HG03565 (cell line): Measurements from ENCODE around the gene HSDL1.
"Not testable (repeated sequence)": the region's sequence is repeated elsewhere in the genome, so short reads cannot be mapped to it uniquely, and the experiment has no call there.

Experiments
- ATAC-seq: cut with Tn5 transposase; IDR thresholded peaks from one replicate; pipeline ENCODE4 v1.9.1; 2021; ENCODE audit warnings: mild to moderate bottlenecking, moderate library complexity; ENCODE audit not compliant: unreplicated experiment

The HSDL1 gene

DNA sequence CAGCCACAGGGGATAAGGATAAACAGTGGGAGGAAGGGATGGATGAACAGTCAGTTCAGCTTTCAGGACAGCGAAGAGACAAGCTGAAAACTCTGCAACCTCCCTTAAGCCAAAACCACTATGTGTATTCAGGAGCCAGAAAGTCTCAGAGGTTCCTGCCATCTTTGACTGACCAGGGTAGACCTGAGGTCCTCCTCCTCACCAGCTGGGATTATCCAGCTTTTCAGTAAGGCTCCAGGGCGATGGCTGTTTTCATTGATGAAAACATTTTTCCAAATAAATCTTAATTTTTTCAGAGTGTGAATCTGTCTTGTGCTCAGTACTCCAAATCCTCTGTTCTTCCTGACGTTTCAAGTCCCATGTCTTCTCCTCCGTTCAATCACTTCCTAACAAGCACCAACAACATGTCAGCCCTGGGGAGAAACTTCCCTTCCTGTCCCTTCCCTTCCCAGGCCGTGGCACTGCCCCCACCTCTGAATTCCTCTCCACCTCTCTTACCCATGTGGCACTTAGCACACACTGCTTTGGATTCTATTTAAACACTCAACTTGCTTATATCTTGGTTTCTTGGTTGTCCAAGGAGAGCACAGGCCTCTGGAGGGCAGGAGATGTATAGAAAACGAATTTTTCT lies 5.2 kb downstream of the HSDL1 start:
- ATAC-seq, result no peak

DNA sequence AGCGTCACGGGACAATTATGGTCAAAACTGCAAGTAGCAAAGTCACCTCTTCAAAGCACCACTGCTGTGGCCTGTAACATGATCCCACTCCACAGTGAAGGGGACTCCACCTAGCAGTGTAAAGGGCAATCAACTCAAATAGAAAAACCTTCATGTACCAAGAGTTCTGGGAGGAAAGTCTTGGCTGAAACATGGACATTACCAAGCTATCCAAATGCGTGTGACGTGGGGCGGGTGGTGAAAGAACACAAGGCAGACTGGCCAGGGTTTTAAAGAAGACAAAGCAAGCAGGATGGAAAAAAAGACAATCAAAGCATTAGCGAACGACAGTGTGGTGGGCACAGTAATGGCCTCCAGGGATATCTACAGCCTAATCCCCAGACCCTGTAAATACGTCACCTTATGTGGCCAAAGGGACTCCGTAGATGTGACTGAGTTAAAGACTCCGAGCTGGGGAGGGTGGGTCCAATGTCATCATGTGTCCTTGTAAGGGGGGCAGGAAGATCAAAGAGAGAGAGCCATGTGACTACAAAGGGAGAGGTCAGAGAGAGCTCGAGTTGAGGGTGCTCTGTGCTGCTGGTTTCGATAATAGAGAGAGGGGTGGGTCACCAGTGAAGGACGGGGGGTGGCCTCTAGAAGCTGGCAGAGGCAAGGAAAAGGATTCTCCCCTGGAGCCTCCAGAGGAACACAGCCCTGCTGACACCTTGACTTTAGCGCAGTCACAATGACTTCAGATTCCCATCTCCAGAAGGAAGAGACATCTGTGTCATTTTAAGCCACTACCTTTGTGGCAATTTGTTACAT lies 6.0 kb downstream of the HSDL1 start:
- peak; percentile 73 for ATAC-seq

DNA sequence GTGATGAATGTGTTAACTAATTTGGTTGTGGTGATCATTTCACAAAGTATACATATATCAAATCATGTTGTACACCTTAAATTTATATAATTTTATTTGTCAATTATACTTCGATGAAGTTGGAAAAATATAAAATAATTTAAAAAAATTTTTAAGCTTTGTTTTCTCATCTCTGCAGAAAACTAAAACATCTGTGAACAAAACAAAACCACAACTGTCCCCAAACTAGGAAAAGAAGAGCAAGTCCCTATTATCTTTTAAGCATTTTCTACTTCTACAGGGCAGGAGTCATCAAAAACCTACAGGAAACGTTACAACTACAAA lies 6.5 kb downstream of the HSDL1 start:
- ATAC-seq, result no peak

DNA sequence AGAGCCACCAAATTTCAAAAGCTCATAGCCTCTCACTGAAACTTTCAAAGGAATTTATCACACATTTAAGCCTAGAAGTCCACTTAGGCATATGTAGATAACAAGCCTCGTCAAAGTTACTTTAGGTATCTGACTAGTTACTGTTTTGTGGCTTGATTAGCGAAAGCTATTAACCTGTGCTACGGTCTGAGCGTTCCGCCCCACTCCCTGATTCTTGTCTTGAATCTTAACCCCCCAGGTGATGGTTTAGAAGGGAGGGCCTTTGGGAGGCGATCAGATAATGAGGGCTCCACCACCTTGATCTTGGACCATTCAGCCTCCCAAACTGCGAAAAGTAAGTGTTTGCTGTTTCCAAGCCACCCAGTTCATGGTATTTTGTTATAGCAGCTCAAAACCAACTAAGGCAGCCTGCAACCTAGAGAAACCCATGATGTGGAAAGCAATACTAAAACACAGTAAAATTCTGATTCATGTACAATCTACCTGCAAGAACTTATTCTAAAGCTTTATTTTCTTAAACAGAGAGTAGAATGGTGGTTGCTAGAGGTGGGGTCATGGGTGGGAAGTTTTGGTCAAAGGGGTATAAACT lies 7.1 kb downstream of the HSDL1 start:
- no peak for ATAC-seq

DNA sequence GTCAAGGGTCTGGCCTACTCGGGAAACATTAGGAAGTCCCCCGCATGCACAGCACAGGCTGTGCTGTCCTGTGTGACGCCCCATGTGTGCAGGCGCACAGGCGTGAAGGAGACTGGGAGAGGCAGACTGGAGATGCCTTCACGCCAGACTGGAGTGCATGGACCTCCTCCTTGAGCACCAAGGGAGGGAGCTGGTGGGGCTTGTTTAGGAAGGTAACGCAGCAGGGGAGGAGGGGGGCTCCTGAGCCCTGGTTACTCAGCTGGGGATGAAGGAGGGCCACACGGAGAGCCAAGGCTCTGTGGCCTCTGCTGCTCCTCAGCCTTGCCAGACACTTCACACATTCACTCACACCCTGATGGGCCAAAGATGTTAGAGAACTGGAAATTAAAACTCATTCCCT lies 7.7 kb downstream of the HSDL1 start:
- no peak for ATAC-seq

DNA sequence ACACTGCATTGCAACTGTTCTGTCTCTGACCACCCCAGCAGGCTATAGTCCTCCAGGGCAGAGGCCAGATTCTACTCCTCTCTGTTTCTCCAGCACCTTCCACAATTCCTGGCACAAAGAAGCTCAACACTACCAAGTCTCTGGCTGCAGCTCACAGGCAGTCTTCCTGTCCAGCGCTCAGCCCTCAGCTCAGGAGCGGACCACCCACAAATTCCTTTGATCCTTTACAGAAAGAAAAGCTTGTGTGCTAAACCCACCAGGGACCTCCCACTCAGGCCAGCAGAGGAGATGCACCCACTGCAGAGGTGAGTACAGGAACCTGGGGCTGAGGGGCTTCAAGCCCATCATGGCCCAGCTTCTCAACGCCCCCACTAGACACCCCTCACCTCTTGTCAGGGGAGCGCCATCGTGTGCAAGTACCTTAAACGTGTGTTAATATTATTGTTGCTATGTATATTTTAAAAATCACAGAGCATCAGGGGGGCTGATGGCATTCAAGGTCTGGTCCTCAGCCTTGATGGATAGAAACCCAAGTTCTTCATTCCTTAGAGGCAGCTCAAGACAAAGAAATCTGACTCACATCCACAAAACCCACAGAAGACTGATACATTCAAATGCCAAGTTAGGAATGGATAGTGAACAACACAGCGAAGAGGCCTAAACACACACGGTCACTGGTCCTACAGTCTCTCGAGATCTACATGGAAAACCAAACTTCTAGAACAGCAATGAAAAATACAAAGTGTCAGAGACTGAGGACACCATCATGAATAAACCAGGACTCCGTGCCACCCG lies 8.4 kb downstream of the HSDL1 start:
- ATAC-seq, result no peak

DNA sequence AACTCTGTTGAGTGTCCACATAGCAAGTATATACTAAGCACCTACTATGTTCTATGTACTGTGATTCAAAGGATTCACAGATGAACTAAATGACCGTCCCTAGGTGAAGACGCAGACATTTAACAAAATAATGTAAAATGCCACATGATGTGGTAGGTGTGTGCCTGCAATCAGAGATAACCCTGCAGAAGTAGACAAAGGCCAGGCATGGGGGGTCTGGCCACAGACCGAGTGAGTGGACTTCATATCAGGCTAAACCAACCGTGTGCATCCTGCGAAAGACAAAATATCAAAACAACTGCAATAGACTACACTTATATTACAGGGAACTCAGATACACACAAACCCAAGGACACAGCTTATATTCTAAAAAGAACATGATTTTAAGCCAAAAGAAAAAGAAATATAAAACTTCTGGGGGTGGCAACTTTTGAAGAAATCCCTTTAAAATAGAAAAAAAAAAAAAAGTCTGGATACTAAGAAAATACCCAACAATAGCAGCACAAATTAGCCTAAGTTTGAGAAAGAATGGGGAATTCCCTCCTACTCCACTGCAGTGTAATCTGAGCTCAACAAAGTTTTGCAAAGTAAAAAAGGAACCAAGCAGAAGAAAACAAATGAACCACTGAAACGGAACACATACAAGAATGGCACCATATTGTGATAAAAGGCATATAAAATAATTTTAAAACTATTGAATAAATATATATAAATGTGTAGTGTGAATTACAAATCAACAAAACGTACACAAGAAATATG lies 12.3 kb downstream of the HSDL1 start:
- no peak for ATAC-seq

DNA sequence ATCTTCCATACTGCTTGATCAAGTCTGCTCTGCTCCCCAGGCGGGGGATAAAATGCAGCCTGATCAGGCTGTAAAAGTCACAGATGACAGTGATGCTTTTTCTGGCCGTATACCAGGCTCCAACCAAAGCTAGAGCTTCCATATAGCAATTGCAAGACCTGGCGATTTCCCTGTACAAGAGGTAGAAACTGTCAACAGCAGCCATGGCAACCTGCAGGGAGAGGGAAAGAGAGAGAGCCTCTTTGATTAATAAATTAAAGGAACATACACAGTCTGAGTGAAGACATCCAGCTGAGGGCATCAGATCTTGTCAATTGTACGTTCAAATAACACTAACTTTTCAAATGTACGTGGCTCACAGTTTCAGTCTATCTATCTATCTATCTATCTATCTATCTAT lies 13.9 kb downstream of the HSDL1 start:
- ATAC-seq, result no peak

DNA sequence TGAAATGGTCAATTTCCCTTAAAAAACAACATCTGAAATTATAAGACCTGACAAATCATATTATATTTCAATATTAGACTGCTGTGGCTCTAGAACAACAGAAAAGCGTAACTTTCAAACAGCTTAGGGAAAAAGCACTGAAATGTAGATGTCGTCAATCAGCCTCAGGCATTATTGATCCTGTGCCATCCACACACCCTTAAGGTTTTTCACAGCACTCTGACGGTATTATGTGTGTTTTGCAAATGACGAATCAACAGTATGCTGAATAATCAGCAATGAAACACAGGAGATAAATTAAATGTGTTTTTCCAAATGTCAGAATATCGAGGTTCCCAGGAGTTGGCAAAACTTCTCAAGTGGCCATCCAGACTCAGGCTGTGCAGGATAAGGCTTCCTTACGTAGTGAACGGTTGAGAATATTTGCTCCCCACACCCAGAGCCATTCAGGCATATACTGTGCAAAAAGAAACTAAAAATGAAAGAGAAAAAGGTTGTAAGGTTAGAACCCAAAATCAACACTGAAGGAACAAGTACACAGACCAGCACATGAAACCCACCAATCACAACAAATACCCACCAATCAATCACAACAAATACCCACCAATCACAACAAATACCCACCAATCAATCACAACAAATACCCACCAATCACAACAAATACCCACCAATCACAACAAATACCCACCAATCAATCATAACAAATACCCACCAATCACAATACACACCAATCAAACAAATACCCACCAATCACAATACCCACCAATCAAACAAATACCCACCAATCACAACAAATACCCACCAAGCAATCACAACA lies 20.5 kb downstream of the HSDL1 start:
- ATAC-seq, result no peak

DNA sequence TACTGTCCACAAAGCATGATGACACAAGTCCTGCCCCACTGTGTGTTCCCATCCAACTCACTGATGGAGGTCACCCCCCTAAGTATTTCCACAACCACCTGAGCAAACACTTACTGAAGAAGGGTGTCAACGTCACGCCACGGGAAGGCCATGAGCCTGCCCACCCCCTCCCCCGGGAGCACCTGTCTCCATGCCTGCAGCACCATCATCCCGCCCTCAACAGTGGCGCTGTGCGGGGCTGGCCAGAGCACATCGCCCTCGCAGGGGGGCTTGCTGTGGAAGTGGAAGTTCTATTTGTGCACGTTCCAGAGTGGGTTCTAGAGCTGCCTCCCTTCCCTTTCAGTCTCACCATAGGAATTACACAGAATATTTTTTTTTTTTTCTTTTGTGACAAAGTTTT lies 24.0 kb downstream of the HSDL1 start:
- ATAC-seq, result no peak

DNA sequence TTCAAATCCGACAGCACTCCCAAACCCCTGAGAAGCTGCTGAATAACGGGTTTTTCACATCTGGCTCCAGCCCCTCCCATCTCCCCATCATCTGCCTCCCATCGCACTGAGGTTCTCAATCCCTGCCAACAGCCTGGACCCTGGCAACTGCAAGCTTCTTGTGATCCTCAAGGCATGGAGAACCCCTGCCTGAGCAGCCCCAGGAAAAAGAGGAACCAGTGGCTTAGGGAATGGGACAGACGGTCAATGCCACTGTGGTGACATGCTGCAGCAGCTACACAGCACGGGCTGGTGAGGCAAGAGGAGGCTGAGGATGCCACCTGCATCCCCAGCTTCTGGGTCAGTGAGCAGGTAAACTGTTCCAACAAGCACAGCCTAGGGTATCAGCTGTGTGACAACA lies 25.0 kb downstream of the HSDL1 start:
- ATAC-seq, result no peak

DNA sequence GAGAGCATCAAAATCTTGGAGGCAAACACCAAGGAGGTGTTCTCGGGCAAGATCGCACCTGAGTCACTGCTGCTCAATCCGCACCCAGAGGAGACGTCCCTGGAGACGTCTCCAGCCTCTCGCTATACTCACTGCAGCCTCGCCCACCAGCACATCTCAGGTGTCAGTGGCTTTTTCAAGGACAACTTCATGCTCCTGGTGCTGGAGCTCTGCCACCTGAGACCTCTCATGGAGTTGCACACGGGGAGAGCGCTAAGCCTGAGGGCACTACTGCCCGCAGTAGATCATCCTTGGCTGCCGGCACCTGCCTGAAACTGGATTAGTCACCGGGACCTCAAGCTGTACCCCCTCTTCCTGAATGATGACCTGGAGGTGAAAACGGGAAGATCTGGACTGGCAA lies 25.6 kb downstream of the HSDL1 start:
- no peak for ATAC-seq

DNA sequence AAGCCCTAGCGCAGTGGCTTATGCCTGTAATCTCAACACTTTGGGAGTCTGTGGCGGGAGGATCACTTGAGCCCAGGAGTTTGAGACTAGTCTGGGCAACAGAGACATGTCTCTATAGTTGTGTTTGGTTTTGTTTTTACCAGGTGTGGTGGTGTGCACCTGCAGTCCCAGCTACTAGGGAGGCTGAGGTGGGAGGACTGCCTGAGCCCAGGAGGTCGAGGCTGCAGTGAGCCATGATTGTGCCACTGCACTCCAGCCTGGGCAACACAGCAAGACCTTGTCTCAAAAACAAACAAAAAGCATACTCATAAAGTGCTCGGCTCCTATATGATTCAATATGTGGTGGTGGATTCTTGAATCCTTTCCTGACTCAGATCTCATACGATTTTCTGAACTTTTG lies 26.7 kb downstream of the HSDL1 start:
- not testable (repeated sequence) for ATAC-seq

DNA sequence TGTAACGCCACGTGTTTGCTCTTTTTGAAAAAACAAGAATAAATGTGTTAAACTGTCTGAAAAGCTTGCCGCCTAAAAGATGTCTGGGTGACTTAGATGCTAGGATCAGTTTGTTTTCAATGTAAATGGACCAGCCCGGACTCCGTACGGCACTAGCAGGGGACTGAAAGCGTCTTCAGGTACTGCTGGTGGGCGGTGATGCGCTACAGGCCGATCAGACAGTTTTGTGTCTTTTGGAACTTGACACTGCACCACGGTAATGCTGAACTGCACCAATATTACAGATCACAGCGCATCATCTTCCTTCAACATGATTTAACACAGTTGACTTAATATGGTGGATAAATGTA lies 27.5 kb downstream of the HSDL1 start:
- no peak for ATAC-seq

DNA sequence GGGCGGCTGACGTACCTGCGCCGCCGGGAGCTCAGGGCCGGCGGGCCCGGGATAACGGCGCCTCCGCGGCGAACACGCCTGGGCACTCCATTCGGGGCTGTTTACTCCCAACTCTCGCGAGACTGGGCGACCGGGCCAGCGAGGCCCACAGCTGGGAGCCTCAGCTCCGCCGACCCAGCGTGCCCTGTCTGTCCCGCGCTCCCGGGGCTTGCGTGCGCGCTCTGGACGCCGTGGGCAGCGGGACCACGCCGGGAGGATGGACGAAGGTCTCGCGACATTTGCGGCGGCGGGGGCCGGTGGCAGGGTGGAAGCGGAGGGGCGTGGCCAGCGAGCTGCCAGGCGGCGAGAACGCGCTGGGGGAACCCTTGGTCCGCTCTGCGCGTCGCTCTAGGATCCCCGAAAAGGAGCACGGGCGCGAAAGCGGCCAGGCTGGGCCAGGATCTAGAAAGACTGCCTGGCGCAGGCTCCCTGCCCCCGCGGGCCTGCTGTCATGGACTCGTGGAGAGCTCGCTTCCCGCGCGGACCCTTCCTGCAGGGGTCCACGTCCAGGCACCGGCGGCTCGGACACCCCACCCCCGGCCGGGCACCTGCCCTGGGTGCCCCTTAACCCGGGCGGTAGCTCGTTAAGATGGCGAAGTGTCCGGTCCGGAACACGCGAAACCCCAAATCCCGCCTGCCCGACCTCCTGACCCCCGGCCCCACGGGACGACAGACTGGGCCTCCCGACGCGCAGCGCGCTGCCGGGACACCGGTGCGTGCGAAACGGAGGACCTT lies 28.1 kb downstream of the HSDL1 start, which contains the start of gene MBTPS1:
Gene MBTPS1 (minus strand): TSS at position 223 of the 774 bp plus-strand sequence. CDS start 15,159 bp downstream, outside the sequence.
- ATAC-seq, result peak; percentile 83

DNA sequence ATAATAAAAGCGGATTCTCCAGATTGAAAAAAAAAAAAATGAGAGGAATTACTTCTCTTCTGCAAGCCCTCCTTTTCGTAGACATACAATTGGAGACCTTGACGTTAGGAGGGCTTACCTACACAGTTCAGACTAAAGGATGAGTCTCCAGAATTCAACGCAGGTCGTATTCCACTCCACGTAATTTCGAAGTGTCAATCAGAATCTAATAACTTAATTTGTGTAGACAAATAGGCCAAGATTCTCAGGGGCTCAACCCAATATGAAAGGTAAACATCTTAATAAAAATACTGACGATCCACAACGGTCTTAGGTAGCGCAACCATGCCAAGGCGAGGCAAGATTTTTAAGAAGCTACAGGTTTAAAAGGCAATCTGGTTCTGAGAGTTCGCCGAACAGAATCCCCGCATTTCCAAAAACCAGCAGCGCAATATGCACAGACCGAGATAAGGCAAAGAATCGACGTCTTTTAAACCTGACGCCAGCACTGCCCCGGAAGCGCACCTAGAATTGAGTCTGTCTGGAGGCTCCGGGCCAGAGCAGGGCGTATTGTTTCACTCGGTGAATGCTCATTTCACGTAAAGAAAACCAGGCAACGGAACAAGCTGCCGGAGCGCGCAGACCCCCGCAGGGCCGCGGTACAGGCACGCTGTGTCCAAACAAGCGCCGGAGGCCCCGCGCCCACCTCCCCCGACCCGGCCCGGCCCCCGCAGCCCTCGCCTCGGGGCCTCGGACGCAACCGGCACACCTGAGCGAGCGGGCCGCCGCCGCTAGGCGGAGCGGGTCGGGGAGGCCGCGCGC lies 28.9 kb downstream of the HSDL1 start:
- no peak for ATAC-seq

DNA sequence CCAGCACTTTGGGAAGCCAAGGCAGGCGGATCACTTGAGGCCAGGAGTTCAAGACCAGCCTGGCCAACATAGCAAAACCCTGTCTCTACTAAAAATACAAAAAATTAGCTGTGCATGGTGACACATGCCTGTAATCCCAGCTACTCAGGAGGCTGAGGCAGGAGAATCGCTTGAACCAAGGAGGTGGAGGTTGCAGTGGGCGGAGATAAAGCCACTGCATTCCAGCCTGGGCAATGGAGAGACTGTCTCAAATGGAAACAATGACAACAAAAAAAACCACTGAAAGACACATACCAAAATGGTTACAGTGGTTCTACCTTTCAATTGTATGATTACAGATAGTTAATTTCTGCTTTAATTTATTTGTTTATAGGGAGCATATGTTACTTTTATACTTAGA lies 33.0 kb downstream of the HSDL1 start:
- not testable (repeated sequence) for ATAC-seq

DNA sequence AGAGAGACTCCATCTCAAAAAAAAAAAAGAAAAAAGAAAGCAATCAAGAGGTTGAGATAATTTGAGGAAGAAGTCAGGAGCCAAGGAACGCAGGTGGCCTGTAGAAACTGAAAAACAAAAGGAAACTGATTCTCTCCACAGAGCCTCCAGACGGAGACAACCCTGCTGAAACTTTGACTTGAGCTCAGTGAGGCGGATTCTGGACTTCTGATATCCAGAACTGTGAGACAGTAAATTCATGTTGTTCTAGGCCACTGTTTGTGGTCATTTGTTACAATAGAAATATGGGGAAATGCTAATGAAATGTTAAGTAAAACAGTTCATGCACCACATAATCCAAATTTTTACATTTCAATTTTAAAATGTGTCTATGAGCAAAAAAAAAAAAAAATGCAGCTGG lies 33.5 kb downstream of the HSDL1 start:
- ATAC-seq, result no peak
